ENCODE data around the gene B3GALT5. TPM values are rescaled to one million over a fixed set of nuclear protein-coding genes. Genes with fewer than 3 reads are reported as not detected.

B3GALT5 gene
- total RNA-seq, 1 experiment from 2014 or later = not detected

- intact Hi-C loops (cut with micrococcal nuclease) = no loop called here
- ChIA-PET POLR2A (interaction anchor here (0.8 kb wide), 1 partner anchor 22 kb away, joined by 4 read pairs; no protein-coding TSS in a partner anchor), CTCF (no interaction called here)
- H3K4me3 Mint-ChIP-seq (ENCODE audit: unreplicated experiment) = no peak overlapping the region
- peak overlapping the region; percentile 33 for H3K27ac Mint-ChIP-seq (ENCODE audit: low read depth, unreplicated experiment)
- H3K36me3 Mint-ChIP-seq (ENCODE audit: insufficient read depth, unreplicated experiment) = no peaks in the 10 kb centered on the region
- no peak for TF ChIP-seq CTCF (IDR thresholded peaks at IDR 0.05; ENCODE audit: unreplicated experiment)
- peaks cover 13% of the 10 kb centered on the region for H3K4me1 Mint-ChIP-seq (ENCODE audit: insufficient read depth, unreplicated experiment)
- no peaks in the 10 kb centered on the region for H3K27me3 Mint-ChIP-seq (ENCODE audit: insufficient read depth, unreplicated experiment)
- peak; percentile 20 for DNase-seq (ENCODE audit: unreplicated experiment)
- H3K9me3 Mint-ChIP-seq (ENCODE audit: unreplicated experiment) = peaks cover 7% of the 10 kb centered on the region
- BruUV-seq (replicated peaks) = no TSS peak
These were observed 47.6 kb downstream of the B3GALT5 start for GRCh38 chr21:39660191-39660980.

GRCh38 chr21:39661121-39661520, 48.4 kb downstream of the B3GALT5 start:
- ChIA-PET CTCF (no interaction called here), POLR2A (no interaction called here)
- no TSS peak for BruUV-seq (replicated peaks)
- TF ChIP-seq CTCF (IDR thresholded peaks at IDR 0.05; ENCODE audit: unreplicated experiment) = no peak
- Mint-ChIP-seq H3K27ac (ENCODE audit: low read depth, unreplicated experiment) (no peak overlapping the region), H3K27me3 (ENCODE audit: insufficient read depth, unreplicated experiment) (no peaks in the 10 kb centered on the region), H3K4me3 (ENCODE audit: unreplicated experiment) (no peak overlapping the region), H3K36me3 (ENCODE audit: insufficient read depth, unreplicated experiment) (no peaks in the 10 kb centered on the region), H3K9me3 (ENCODE audit: unreplicated experiment) (peaks cover 7% of the 10 kb centered on the region), H3K4me1 (ENCODE audit: insufficient read depth, unreplicated experiment) (peaks cover 13% of the 10 kb centered on the region)
- intact Hi-C loops (cut with micrococcal nuclease) = no loop called here
- no peak for DNase-seq (ENCODE audit: unreplicated experiment)

- H3K36me3 Mint-ChIP-seq (ENCODE audit: insufficient read depth, unreplicated experiment) = no peaks in the 10 kb centered on the region
- no peak for TF ChIP-seq CTCF (IDR thresholded peaks at IDR 0.05; ENCODE audit: unreplicated experiment)
- no peak overlapping the region for H3K4me3 Mint-ChIP-seq (ENCODE audit: unreplicated experiment)
- POLR2A ChIA-PET = no interaction called here
- no peak overlapping the region for H3K27ac Mint-ChIP-seq (ENCODE audit: low read depth, unreplicated experiment)
- DNase-seq (ENCODE audit: unreplicated experiment) = no peak
- intact Hi-C loops (cut with micrococcal nuclease) = no loop called here
- CTCF ChIA-PET = interaction anchor here (0.5 kb wide), 1 partner anchor 1184 kb away, joined by 3 read pairs; no protein-coding TSS in a partner anchor
- no TSS peak for BruUV-seq (replicated peaks)
- H3K27me3 Mint-ChIP-seq (ENCODE audit: insufficient read depth, unreplicated experiment) = no peaks in the 10 kb centered on the region
- peaks cover 13% of the 10 kb centered on the region for H3K4me1 Mint-ChIP-seq (ENCODE audit: insufficient read depth, unreplicated experiment)
- peaks cover 7% of the 10 kb centered on the region for H3K9me3 Mint-ChIP-seq (ENCODE audit: unreplicated experiment)
These were observed 49.0 kb downstream of the B3GALT5 start for GRCh38 chr21:39661740-39662139.

- intact Hi-C loops (cut with micrococcal nuclease) = no loop called here
- Mint-ChIP-seq H3K27me3 (ENCODE audit: insufficient read depth, unreplicated experiment) (no peaks in the 10 kb centered on the region), H3K27ac (ENCODE audit: low read depth, unreplicated experiment) (no peak overlapping the region), H3K4me1 (ENCODE audit: insufficient read depth, unreplicated experiment) (peaks cover 13% of the 10 kb centered on the region), H3K4me3 (ENCODE audit: unreplicated experiment) (no peak overlapping the region), H3K9me3 (ENCODE audit: unreplicated experiment) (peaks cover 7% of the 10 kb centered on the region), H3K36me3 (ENCODE audit: insufficient read depth, unreplicated experiment) (no peaks in the 10 kb centered on the region)
- DNase-seq (ENCODE audit: unreplicated experiment) = no peak
- ChIA-PET POLR2A (interaction anchor here (1.4 kb wide), 1 partner anchor 19 kb away, joined by 3 read pairs; no protein-coding TSS in a partner anchor), CTCF (no interaction called here)
- no peak for TF ChIP-seq CTCF (IDR thresholded peaks at IDR 0.05; ENCODE audit: unreplicated experiment)
- no TSS peak for BruUV-seq (replicated peaks)
These were observed 49.7 kb downstream of the B3GALT5 start for GRCh38 chr21:39662411-39662953.
